ENCODE results near the gene YBX3.

YBX3 gene

GRCh38 chr12:10736463-10736862, 13.3 kb upstream of the YBX3 start:
- H3K4me3 ChIP-seq (replicated peaks; ENCODE audit: low read depth, low read length) = no peak overlapping the region
- no peak for DNase-seq (ENCODE audit: low read depth)

GRCh38 chr12:10735428-10735827, 12.3 kb upstream of the YBX3 start:
- TF ChIP-seq CTCF (IDR thresholded peaks at IDR 0.05; ENCODE audit: low read length, missing control alignments) = no peak
- H3K4me3 ChIP-seq (replicated peaks; ENCODE audit: low read depth, low read length) = no peak overlapping the region
- no peak for DNase-seq (ENCODE audit: low read depth)

More at GRCh38 chr12:10736463-10736862, 13.3 kb upstream of the YBX3 start:
- TF ChIP-seq CTCF (IDR thresholded peaks at IDR 0.05; ENCODE audit: low read length, missing control alignments) = no peak

GRCh38 chr12:10732549-10732948, 9.4 kb upstream of the YBX3 start:
- no peak overlapping the region for H3K4me3 ChIP-seq (replicated peaks; ENCODE audit: low read depth, low read length)
- DNase-seq (ENCODE audit: low read depth) = no peak
- no peak for TF ChIP-seq CTCF (IDR thresholded peaks at IDR 0.05; ENCODE audit: low read length, missing control alignments)

DNA sequence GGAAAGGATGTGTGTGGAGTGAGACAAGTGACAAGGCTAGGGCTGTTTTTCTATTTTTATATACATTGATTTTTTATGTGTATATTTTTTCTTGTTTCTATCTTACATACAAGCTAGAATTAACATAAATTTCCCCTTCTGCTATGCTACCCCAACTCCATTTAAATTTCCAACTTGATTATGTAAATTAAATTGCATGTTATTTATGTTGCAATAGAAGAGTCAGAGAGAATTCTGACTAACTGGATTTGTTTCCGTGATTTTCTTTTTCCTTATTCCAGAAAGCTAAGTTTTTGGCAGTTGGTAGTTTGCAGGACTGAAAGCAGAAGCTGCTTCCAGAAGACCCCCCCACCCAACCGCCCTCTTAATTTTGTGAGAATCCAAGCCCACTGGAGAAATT, 8.9 kb upstream of the YBX3 start:
- no peak overlapping the region for H3K4me3 ChIP-seq (replicated peaks; ENCODE audit: low read depth, low read length)
- DNase-seq (ENCODE audit: low read depth) = no peak
- TF ChIP-seq CTCF (IDR thresholded peaks at IDR 0.05; ENCODE audit: low read length, missing control alignments) = no peak

DNA sequence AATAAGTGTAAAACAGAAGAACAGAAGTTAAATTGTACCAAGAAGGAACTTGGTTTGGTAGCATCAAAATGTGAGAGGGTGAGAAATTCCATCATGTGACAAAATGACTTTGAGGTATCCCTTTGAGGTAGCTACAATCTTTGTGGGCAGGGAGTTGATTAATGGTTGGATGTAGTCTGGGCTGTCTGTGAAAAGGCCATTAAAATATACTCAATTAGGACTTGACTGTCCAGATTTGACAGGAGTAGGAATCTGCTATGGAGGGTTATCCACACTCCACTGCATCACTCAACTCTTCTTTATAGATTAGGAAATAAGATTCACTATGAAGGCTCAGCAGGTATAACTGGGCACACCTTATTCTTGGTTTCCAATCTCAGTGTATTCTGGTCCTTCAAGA, 7.4 kb upstream of the YBX3 start:
- H3K4me3 ChIP-seq (replicated peaks; ENCODE audit: low read depth, low read length) = no peak overlapping the region
- no peak for TF ChIP-seq CTCF (IDR thresholded peaks at IDR 0.05; ENCODE audit: low read length, missing control alignments)
- no peak for DNase-seq (ENCODE audit: low read depth)

DNA sequence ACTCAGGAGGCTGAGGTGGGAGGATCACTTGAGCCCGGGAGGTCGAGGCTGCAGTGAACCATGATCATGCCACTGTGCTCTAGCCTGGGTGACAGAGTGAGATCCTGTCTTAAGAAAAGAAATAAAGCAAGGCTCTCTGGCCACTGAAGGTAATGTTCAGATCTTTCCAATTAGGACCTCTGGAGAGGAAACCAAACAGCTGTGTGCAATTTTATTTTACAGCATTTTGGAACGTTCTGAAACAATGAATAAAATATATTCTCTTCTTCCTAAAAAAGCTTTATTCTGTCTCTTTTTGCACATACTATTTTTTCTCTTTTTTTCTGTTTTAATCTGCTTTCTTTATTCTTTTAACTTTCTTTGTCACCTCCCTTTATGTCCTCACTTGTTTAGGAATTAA, 5.0 kb upstream of the YBX3 start:
- no peak overlapping the region for H3K4me3 ChIP-seq (replicated peaks; ENCODE audit: low read depth, low read length)
- no peak for TF ChIP-seq CTCF (IDR thresholded peaks at IDR 0.05; ENCODE audit: low read length, missing control alignments)
- no peak for DNase-seq (ENCODE audit: low read depth)

GRCh38 chr12:10726945-10727344, 3.8 kb upstream of the YBX3 start:
- no peak for DNase-seq (ENCODE audit: low read depth)
- no peak overlapping the region for H3K4me3 ChIP-seq (replicated peaks; ENCODE audit: low read depth, low read length)
- no peak for TF ChIP-seq CTCF (IDR thresholded peaks at IDR 0.05; ENCODE audit: low read length, missing control alignments)
